MCF 10A (cell line): ENCODE measurements around the gene BRF1. TPM values are rescaled to one million over a fixed set of nuclear protein-coding genes. Genes with fewer than 3 reads are reported as not detected.

Experiments
- BruUV-seq: library from RNA; stranded (reverse); fragments of 400-500 nt; replicated peaks from 2 replicates; lab custom pipeline; 2021; lab: Mats Ljungman, UMichigan
- CTCF ChIA-PET: fragments of 300-600 bp; sonication (Branson Sonifier 250); formaldehyde crosslinking; extraction: SDS; loops from one replicate; lab custom pipeline; 2021; ENCODE audit warnings: antibody characterized with exemption, inconsistent platforms; lab: Yijun Ruan, JAX
- POLR2A ChIA-PET: fragments of 300-600, 350-650 bp; sonication (Branson Sonifier 250); formaldehyde crosslinking; extraction: SDS; loops from one replicate; lab custom pipeline; 2020; ENCODE audit warnings: antibody characterized with exemption, inconsistent platforms; lab: Yijun Ruan, JAX
- DNase-seq: peaks from one replicate; pipeline ENCODE4 v3.0.0-alpha.2; 2018; ENCODE audit not compliant: unreplicated experiment
- H3K27ac Mint-ChIP-seq: one replicate; pipeline ENCODE4 v1.8.0; 2022; ENCODE audit warnings: mild to moderate bottlenecking, low read depth, mixed read lengths; ENCODE audit not compliant: unreplicated experiment
- H3K27me3 Mint-ChIP-seq: one replicate; pipeline ENCODE4 v1.8.0; 2022; ENCODE audit warnings: mixed read lengths; ENCODE audit not compliant: insufficient read depth, unreplicated experiment
- H3K36me3 Mint-ChIP-seq: one replicate; pipeline ENCODE4 v1.8.0; 2022; ENCODE audit warnings: mild to moderate bottlenecking, moderate library complexity, mixed read lengths; ENCODE audit not compliant: insufficient read depth, unreplicated experiment
- H3K4me1 Mint-ChIP-seq: one replicate; pipeline ENCODE4 v1.8.0; 2022; ENCODE audit warnings: mixed read lengths; ENCODE audit not compliant: insufficient read depth, unreplicated experiment
- H3K4me3 Mint-ChIP-seq: one replicate; pipeline ENCODE4 v1.8.0; 2022; ENCODE audit warnings: mild to moderate bottlenecking, moderate library complexity, mixed read lengths; ENCODE audit not compliant: unreplicated experiment
- H3K9me3 Mint-ChIP-seq: one replicate; pipeline ENCODE4 v1.8.0; 2022; ENCODE audit warnings: mixed read lengths; ENCODE audit not compliant: unreplicated experiment
- CTCF ChIP-seq: fragments of 200-600 bp; IDR thresholded peaks from one replicate; pipeline ENCODE4 v1.8.0; 2022; ENCODE audit warnings: antibody characterized with exemption, mild to moderate bottlenecking; ENCODE audit not compliant: unreplicated experiment
- intact Hi-C: fragments of 100-400 bp; cut with micrococcal nuclease; formaldehyde crosslinking; loops from 2 replicates; pipeline ENCODE4 v1.14.1; 2022
- total RNA-seq: library from RNA; stranded (reverse); gene quantifications from 2 replicates; pipeline ENCODE4 v1.2.3, GENCODE V29; 2022

Gene BRF1
- total RNA-seq, 1 experiment from 2014 or later: 30.7 TPM

GRCh38 chr14:105286759-105287144, 14.0 kb downstream of the BRF1 start:
- intact Hi-C loops: no loop called here

GRCh38 chr14:105285174-105285573, 15.6 kb downstream of the BRF1 start:
- CTCF ChIA-PET: interaction anchor here (0.6 kb wide), 1 partner anchor 36 kb away, joined by 3 read pairs; no protein-coding TSS in a partner anchor
- BruUV-seq: no TSS peak
- TF ChIP-seq CTCF: no peak
- Mint-ChIP-seq H3K9me3 (no peaks in the 10 kb centered on the region), H3K27me3 (no peaks in the 10 kb centered on the region), H3K36me3 (peaks cover 36% of the 10 kb centered on the region), H3K4me3 (no peak overlapping the region), H3K27ac (no peak overlapping the region), H3K4me1 (peaks cover 6% of the 10 kb centered on the region)
- intact Hi-C loops: no loop called here
- POLR2A ChIA-PET: no interaction called here
- DNase-seq: no peak

More at GRCh38 chr14:105286759-105287144, 14.0 kb downstream of the BRF1 start:
- Mint-ChIP-seq H3K4me1 (peaks cover 9% of the 10 kb centered on the region), H3K9me3 (no peaks in the 10 kb centered on the region), H3K4me3 (no peak overlapping the region), H3K36me3 (peaks cover 38% of the 10 kb centered on the region), H3K27me3 (no peaks in the 10 kb centered on the region), H3K27ac (no peak overlapping the region)
- no TSS peak for BruUV-seq
- DNase-seq: no peak
- no peak for TF ChIP-seq CTCF
- POLR2A ChIA-PET: no interaction called here
- CTCF ChIA-PET: no interaction called here

- no peak for TF ChIP-seq CTCF
- Mint-ChIP-seq H3K4me1 (peaks cover 6% of the 10 kb centered on the region), H3K27ac (no peak overlapping the region), H3K27me3 (no peaks in the 10 kb centered on the region), H3K9me3 (no peaks in the 10 kb centered on the region), H3K4me3 (no peak overlapping the region), H3K36me3 (peaks cover 36% of the 10 kb centered on the region)
- no peak for DNase-seq
- no TSS peak for BruUV-seq
- POLR2A ChIA-PET: interaction anchor here (0.6 kb wide), 1 partner anchor 159 kb away, joined by 4 read pairs; no protein-coding TSS in a partner anchor
- intact Hi-C loops: loop anchor here (5.0 kb wide), 1 partner anchor 68 kb away; no protein-coding TSS in a partner anchor
- CTCF ChIA-PET: interaction anchor here (0.8 to 2.5 kb wide), 3 partner anchors 83 to 1136 kb away, joined by 3 to 8 read pairs (median 3); no protein-coding TSS in a partner anchor
Measured at GRCh38 chr14:105283899-105284298, 16.9 kb downstream of the BRF1 start.

- BruUV-seq: no TSS peak
- H3K4me3 Mint-ChIP-seq: no peak overlapping the region
- ChIA-PET POLR2A (interaction anchor here (0.6 kb wide), 1 partner anchor 158 kb away, joined by 4 read pairs; no protein-coding TSS in a partner anchor), CTCF (interaction anchor here (0.6 to 2.5 kb wide), 6 partner anchors 10 to 1137 kb away, joined by 3 to 8 read pairs (median 3); no protein-coding TSS in a partner anchor)
- intact Hi-C loops: loop anchor here (5.0 kb wide), 1 partner anchor 69 kb away; no protein-coding TSS in a partner anchor
- H3K27me3 Mint-ChIP-seq: no peaks in the 10 kb centered on the region
- DNase-seq: no peak
- peaks cover 39% of the 10 kb centered on the region for H3K36me3 Mint-ChIP-seq
- no peak for TF ChIP-seq CTCF
- no peaks in the 10 kb centered on the region for H3K9me3 Mint-ChIP-seq
- no peak overlapping the region for H3K27ac Mint-ChIP-seq
- H3K4me1 Mint-ChIP-seq: peaks cover 6% of the 10 kb centered on the region
Measured at GRCh38 chr14:105283028-105283427, 17.8 kb downstream of the BRF1 start.
